DMS53 treated with DMSO at 0.1 percent for 48 hours (cell line): ENCODE measurements around the gene FEZF2.

ENCODE experiments used
- DNase-seq: peaks from one replicate; lab custom pipeline; 2025; ENCODE audit not compliant: unreplicated experiment; lab: John Stamatoyannopoulos, UW

Gene FEZF2

GRCh38 chr3:62332835-62333244 lies 40.5 kb downstream of the FEZF2 start:
- no peak for DNase-seq

GRCh38 chr3:62332017-62332416 lies 41.3 kb downstream of the FEZF2 start:
- DNase-seq, result no peak

- DNase-seq, result no peak
Measured at GRCh38 chr3:62329971-62330370, 43.4 kb downstream of the FEZF2 start.

GRCh38 chr3:62325896-62326295 lies 47.5 kb downstream of the FEZF2 start:
- peak; percentile 25 for DNase-seq

- DNase-seq, result no peak
Measured at GRCh38 chr3:62323241-62323640, 50.1 kb downstream of the FEZF2 start.
